Measurements from ENCODE around the gene PHKA1.
"Not testable (repeated sequence)": the region's sequence is repeated elsewhere in the genome, so short reads cannot be mapped to it uniquely, and the experiment has no call there.

PHKA1 gene

DNA sequence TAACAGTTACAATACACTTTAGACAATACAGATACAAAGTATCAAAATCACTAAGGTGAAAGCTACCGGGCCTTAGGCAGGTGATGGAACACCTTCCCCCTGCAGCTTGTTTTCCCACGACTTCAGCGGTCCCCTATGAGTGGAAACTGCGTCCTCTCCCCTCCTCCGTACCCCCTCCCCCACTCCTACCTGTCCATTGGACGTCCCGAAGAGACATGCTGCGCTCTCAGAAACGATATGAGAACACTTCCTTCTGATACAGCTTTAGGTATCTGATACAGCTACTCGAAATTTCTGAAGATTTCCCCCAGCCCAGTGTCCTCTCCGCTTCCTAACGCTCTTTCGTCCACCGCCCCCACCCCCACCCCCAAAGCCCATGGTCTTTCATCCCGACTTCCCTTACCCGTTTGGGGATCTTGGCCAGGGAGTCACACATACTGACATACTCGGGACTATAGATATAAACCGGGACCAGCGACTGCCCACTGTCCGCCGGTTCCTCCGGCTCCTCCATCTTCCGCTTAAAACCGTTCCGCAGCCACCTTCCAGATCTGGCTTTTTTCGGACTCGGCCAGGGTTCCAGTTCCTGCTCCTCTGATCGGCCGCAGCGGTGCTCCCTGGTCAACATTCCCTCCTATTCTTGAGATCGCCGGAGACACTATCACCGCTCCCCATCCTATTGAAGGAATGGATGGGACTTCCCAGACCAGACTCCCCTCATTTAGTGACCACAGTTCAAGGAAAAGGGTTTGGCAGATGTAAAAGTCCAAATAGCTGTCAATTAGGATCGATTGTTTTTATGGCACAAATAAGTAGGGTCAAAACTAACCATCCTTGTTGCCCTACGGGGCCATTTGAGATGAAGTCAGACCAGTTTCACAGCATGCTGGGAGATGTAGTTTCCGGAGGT is 141.6 kb downstream of the PHKA1 start, which contains the start of gene HDAC8:
HDAC8 (minus strand) TSS at position 596 of the 910 bp plus-strand sequence; CDS start at position 514, 82 bp downstream.
- in situ Hi-C loops (cut with MboI; ENCODE audit: low sequenced_read_pairs) = no loop called here

DNA sequence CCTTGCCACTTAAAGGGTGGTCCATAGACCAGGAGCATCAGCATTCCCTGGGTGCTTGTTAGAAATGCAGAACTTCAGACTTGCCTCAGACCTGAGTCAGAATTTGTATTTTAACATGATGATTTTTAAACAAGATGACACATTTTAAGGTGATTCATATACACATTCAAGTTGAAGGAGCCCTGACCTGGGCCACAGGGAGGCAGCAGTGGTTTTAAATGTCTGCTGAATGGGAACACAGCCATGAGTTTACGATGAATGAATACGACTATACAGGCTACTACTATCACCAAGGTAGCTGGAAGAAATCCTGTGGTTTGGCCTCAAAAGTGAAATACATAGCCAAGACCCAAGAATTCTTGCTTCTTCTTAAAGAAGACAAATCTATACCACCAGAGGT is 144.3 kb downstream of the PHKA1 start:
- in situ Hi-C loops (cut with MboI; ENCODE audit: low sequenced_read_pairs) = no loop called here

DNA sequence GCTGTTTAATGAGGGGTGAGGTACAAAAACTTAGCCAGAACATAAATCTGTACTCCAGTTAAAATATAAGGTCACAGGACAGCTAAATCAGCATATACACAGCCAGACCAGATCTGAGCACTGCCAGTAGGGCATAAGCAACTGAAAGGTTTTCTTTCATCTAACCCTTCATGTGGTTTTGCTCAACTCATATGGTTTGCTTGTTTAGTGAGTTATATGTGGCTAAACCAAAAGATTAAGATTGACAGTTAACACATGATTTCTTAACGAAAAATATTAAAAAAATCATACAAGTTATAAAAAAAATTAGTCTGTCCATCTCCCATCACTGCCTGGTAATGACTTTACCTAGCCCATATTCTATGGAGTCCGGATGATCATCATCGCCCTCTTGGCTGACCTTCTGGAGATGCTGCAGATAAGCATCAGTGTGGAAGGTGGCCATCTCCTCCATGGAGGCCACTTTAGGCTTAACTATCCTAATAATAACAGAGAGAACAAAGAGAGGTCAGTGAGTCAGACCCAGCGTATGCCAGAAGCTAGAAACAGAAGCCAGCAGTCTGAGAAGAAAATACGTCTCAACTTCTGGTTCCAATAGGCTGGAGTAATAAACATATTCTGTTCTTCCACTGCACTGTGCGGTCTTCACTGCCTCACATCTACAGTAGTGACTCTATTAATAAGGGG is 145.6 kb downstream of the PHKA1 start:
- in situ Hi-C loops (cut with MboI; ENCODE audit: low sequenced_read_pairs) = no loop called here

DNA sequence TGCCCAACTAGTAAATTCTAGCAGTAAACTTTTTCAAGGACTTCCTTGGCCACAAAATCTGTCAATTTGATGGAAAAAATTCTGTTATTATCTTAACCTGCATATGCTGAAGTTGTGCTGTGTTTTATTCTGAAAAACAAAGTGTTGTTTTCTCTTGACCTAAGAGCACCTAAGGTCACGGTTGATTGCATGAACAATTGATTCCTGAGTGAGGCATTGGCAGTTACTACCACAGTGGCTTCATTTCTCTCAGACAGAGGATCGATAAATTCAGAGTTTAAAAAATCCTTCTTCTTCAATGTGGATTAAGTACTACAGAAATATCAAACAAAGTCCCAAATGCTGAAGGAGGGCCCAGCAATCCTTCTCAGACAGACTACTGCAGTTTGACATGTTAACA is 147.7 kb downstream of the PHKA1 start:
- in situ Hi-C loops (cut with MboI; ENCODE audit: low sequenced_read_pairs) = no loop called here

DNA sequence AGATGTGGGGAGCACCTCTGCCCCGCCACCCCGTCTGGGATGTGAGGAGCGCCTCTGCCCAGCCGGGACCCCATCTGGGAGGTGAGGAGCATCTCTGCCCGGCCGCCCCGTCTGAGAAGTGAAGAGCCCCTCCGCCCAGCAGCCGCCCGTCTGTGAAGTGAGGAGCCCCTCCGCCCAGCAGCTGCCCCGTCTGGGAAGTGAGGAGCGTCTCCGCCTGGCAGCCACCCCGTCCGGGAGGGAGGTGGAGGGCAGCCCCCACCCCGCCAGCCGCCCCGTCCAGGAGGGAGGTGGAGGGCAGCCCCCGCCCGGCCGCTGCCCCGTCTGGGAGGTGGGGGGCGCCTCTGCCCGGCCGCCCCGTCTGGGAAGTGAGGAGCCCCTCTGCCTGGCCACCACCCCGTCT is 154.5 kb downstream of the PHKA1 start:
- in situ Hi-C loops (cut with MboI; ENCODE audit: low sequenced_read_pairs) = not testable (repeated sequence)

DNA sequence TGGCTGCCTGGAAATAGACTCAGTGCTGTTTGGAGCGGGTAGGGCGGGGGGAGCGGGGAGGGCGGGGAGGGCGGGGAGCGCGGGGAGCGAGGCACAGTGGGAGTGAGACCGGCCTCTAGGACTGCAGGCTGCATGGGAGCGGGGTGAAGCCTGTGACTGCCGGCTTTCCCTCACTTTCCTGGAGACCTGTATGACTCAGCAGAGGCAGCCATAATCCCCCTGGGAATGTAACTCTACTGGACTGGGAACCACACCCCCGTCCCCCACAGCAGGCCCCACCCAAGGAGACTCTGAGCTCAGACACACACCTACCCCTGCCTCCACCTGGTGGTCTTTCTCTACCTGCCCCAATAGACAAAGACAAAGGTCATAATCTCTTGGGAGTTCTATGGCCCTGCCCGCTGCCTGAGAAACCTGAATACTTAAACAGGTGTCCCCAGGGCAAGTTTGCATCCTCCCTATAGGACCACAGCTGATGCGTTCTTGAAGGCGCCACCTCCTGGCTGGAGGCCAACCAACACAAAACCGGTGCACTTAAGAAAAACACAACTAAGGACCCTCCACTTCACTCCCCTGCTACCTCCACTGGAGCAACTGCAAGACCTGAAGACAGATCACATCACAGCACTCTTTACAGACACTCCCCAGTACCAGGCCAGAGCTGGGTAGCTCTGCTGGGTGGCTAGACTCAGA is 159.5 kb downstream of the PHKA1 start:
- in situ Hi-C loops (cut with MboI; ENCODE audit: low sequenced_read_pairs) = no loop called here

DNA sequence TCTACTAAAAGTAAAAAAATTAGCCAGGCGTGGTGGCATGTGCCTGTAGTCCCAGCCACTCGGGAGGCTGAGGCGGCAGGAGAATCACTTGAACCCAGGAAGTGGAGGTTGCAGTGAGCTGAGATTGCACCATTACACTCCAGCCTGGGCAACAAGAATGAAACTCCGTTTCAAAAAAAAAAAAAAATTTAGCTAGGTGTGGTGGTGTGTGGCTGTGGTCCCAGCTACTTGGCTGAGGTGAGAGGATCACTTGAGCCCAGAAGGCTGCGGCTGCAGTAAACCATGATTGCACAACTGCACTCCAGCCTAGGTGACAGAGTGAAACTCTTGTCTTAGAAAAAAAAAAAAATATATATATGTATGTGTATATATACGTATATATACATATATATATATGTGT is 161.7 kb downstream of the PHKA1 start:
- in situ Hi-C loops (cut with MboI; ENCODE audit: low sequenced_read_pairs) = not testable (repeated sequence)

DNA sequence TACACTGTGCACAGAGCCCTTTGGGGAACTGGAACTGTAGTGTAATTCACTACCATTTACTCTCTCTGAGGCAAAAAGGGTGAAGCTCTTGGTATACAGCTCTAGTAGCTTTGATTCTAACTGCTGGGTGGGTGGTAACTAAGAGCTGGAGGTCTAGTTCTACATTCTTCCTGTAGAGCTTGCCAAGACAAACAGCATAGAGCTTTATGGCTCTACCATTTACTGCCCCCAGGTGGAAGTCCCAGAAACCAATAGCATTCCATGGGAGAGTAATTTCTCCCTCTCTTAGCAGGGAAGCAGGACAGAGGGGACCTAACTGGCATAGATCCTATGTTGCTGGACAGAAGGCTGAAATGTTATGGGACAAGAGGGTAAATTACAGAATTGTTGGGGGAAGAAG is 168.1 kb downstream of the PHKA1 start:
- in situ Hi-C loops (cut with MboI; ENCODE audit: low sequenced_read_pairs) = no loop called here

DNA sequence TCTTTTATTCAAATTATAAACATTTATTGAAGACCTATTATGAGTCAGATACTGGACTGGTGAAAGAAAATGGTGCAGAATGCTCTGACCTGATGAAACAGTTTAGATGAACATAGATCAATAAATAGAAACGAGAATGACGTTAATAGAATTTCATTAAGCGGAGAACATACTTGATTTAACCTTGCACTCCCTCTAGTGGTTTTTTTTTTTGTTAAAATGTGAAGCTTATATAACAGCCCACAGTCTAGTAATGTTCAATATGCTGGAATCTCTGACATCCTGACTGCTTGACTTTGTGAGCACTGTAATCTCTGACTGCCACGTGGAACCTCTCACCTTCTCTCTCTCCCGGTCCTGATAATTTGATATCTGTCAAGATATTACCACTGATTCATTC is 173.8 kb downstream of the PHKA1 start:
- in situ Hi-C loops (cut with MboI; ENCODE audit: low sequenced_read_pairs) = no loop called here

DNA sequence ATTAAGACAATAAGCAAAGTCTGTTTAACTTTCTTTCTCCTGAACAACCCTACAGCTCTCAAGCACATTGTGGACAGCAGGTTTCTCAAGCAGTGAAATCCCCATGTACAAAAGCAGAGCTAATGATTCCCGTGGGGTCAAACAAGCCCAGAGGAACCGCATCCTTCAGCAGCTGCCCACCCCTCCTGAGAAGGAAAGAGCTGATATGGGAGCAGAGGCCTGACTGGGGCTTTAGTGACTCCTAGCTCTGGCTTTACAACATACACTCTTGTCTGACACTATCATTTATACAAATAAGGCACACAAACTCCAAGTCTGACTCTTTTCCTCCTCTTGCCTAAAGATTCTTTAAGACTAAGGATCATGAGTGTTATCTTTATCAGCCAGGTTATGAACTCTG is 174.3 kb downstream of the PHKA1 start:
- in situ Hi-C loops (cut with MboI; ENCODE audit: low sequenced_read_pairs) = no loop called here

DNA sequence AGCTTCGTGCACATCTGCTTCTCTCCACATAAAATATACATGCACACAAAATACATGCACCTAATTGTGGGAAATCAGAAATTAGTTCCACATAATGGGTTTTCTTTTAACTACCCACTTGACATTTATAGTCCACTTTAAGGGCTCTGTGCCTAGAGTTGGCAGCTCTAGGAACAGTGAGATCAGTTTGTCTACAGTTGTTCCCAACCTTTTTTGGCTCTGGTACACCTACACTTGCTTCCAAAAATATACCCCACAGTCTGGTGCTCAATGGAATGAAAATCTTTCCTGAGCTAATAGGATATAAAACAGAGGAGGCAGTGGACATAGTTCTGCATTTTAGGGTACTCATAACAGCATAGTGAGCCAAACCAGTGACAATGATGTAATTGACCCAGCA is 177.6 kb downstream of the PHKA1 start:
- in situ Hi-C loops (cut with MboI; ENCODE audit: low sequenced_read_pairs) = no loop called here

DNA sequence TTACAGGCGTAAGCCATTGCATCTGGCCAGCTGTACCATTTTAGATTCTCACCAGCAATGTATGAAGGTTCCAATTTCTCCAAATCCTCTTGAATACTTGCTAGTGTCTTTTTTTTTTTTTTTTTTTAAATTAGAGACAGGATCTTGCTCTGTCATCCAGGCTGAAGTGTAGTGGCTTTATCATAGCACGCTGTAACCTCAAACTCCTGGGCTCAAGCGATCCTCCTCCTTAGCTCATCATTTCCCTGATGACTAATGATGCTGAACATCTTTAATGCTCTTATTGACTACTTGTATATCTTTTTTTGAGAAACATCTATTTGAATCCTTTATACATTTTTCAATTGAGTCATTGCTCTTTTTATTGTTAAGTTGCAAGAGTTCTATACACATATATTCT is 181.7 kb downstream of the PHKA1 start:
- in situ Hi-C loops (cut with MboI; ENCODE audit: low sequenced_read_pairs) = no loop called here
